PC-3 (cell line): ENCODE measurements around the gene CARD11.

Source experiments
- CTCF ChIP-seq: fragments of 300-600 bp; sonication (generic); conservative IDR thresholded peaks from 2 replicates; pipeline ENCODE4 v1.5.1; 2017; ENCODE audit warnings: antibody characterized with exemption, low read depth, mild to moderate bottlenecking, low read length
- EZH2 ChIP-seq: fragments of 300-600 bp; sonication (generic); IDR thresholded peaks from one replicate; pipeline ENCODE4 v1.6.1; 2017; ENCODE audit warnings: antibody characterized with exemption, mild to moderate bottlenecking, low read length; ENCODE audit not compliant: unreplicated experiment

- TF ChIP-seq CTCF: no peak
- no peak for TF ChIP-seq EZH2
These were observed 74.9 kb downstream of the CARD11 start for GRCh38 chr7:2968616-2969397.
